NCI-H82 treated with DMSO at 0.1 percent for 48 hours (cell line): ENCODE results near the gene RAB25.
"Not testable (repeated sequence)": the region's sequence is repeated elsewhere in the genome, so short reads cannot be mapped to it uniquely, and the experiment has no call there.

Source experiments
- DNase-seq: peaks from one replicate; lab custom pipeline; 2025; ENCODE audit not compliant: unreplicated experiment; lab: John Stamatoyannopoulos, UW

The RAB25 gene

DNA sequence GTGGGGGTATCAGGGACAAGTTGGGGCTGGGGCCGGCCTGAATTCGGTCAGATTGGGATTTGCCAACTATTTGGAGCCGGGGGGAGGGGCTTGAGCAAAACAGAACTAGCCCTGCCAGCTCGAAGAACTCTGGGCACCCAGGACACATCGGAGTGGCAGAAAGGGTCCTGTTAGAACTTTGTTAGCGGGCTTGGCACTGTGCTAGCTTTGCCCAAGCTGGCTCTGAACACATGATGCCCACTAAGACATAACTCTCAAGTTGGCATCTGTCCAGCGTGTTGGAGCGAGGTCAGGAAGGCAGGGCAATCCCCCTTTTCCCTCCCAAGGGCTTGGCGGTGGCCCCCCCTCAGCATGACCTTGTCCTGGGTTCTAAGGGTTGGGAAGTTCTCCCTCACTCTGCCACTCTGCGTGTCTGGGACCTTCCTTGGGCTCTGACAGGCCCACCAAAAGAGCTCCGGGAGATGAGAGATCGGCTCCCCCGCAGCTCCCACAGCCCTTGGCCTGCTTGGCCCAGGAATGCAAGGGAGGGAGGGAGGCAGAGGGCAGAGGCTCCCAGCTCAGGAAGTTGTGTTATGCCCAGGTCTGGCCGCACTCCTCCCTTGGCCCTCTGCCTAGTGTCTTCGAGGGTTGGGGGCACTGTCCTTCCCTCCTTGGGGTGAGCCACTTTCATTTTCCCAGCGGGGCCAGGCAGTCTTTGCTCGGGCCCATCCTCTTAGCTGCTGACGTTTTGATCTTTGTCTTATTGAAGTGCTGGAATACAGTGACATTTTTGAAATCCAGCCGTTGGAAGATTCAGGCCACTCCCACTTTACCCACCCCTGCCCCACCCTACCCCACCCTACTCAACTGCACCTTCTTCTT, 54.8 kb downstream of the RAB25 start:
- DNase-seq, result no peak

DNA sequence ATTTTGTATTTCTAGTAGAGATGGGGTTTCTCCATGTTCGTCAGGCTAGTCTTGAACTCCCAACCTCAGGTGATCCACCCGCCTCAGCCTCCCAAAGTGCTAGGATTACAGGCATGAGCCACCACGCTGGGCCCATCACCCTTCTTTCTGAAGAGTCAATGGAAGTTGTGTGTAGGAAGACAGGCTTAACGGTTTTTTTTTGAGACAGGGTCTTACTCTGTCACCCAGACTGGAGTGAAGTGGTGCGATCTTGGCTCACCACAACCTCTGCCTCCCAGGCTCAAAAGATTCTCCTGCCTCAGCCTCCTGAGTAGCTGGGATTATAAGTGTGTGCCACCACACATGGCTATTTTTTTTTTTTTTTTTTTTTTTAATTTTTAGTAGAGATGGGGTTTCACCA, 55.8 kb downstream of the RAB25 start:
- DNase-seq, result not testable (repeated sequence)

- no peak for DNase-seq
These were observed 56.6 kb downstream of the RAB25 start for GRCh38 chr1:156117414-156118176.

- DNase-seq, result no peak
These were observed 57.4 kb downstream of the RAB25 start for GRCh38 chr1:156118177-156118868.

DNA sequence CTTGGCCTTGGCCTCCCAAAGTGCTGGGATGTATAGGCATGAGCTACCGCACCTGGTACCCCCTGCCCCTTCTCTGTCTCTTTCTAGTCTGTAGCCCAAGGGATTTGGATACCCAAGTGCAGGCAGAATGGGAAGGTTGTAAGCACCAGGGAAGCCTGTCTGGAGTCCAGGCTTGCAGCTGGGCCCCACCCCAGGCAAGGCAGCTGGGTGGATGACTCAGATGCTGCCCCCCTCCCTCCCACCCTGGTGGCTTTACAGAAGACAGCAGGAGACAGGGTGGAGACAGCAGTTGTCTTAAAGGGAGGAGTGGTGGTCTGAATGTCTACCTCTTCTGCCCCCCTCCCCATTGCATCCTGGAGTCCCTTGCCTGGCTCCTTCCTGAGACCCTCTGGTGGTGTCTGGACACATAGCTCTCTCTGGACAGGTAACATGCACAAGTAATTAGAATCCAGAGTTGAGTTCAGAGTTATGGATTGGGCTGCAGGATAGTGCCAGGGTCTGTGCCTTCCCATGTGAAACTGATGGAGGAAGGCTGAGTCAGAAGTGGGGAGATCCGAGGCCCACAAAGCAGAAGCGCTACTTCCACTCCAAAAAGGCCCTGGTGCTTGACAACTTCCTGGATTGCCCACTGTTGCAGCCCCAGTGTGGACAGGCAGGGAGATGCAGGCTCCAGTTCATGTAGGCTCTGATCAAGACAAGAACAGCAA, 58.7 kb downstream of the RAB25 start:
- no peak for DNase-seq
